ENCODE results near the gene FAR1. TPM values are rescaled to one million over a fixed set of nuclear protein-coding genes. Genes with fewer than 3 reads are reported as not detected.

The FAR1 gene
- polyA plus RNA-seq, 1 of the 3 experiments (the other 2 are of a cell fraction), result 29.0 TPM

DNA sequence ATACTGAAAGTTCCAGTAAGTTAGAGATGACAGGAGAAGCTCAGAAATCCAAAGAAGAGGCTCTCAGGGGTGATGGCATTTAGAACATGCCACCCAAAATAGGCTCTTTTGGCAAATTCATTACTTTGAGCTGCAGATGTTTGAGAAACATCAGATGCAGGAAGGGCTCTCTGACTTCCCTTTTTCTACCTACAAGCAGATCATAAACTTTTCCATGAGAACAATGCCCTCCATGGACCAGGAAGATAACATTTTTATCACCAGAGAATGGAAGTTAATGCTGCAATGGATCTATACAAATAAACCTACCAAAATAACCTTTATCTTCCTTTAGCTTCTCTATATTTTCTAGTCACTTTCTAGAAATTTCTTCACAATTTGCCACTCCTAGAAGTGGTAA lies 32.7 kb upstream of the FAR1 start (continued):
- TF ChIP-seq, protein P1, sequence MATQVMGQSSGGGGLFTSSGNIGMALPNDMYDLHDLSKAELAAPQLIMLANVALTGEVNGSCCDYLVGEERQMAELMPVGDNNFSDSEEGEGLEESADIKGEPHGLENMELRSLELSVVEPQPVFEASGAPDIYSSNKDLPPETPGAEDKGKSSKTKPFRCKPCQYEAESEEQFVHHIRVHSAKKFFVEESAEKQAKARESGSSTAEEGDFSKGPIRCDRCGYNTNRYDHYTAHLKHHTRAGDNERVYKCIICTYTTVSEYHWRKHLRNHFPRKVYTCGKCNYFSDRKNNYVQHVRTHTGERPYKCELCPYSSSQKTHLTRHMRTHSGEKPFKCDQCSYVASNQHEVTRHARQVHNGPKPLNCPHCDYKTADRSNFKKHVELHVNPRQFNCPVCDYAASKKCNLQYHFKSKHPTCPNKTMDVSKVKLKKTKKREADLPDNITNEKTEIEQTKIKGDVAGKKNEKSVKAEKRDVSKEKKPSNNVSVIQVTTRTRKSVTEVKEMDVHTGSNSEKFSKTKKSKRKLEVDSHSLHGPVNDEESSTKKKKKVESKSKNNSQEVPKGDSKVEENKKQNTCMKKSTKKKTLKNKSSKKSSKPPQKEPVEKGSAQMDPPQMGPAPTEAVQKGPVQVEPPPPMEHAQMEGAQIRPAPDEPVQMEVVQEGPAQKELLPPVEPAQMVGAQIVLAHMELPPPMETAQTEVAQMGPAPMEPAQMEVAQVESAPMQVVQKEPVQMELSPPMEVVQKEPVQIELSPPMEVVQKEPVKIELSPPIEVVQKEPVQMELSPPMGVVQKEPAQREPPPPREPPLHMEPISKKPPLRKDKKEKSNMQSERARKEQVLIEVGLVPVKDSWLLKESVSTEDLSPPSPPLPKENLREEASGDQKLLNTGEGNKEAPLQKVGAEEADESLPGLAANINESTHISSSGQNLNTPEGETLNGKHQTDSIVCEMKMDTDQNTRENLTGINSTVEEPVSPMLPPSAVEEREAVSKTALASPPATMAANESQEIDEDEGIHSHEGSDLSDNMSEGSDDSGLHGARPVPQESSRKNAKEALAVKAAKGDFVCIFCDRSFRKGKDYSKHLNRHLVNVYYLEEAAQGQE (IDR thresholded peaks at IDR 0.05; ENCODE audit: low read depth, low read length), result no peak
- TF ChIP-seq GATA2 (CRISPR knock-in tag; IDR thresholded peaks at IDR 0.05), result no peak
- no peak for TF ChIP-seq CHD2 (IDR thresholded peaks at IDR 0.05; ENCODE audit: low read length, partially characterized antibody)
- TF ChIP-seq EP300 (IDR thresholded peaks at IDR 0.05; ENCODE audit: borderline replicate concordance in 1 of 2, low read depth in 1 of 2, low read length in 1 of 2), result no peak
- no peak for TF ChIP-seq FOSL2 (IDR thresholded peaks at IDR 0.05; ENCODE audit: borderline replicate concordance, low read depth)

DNA sequence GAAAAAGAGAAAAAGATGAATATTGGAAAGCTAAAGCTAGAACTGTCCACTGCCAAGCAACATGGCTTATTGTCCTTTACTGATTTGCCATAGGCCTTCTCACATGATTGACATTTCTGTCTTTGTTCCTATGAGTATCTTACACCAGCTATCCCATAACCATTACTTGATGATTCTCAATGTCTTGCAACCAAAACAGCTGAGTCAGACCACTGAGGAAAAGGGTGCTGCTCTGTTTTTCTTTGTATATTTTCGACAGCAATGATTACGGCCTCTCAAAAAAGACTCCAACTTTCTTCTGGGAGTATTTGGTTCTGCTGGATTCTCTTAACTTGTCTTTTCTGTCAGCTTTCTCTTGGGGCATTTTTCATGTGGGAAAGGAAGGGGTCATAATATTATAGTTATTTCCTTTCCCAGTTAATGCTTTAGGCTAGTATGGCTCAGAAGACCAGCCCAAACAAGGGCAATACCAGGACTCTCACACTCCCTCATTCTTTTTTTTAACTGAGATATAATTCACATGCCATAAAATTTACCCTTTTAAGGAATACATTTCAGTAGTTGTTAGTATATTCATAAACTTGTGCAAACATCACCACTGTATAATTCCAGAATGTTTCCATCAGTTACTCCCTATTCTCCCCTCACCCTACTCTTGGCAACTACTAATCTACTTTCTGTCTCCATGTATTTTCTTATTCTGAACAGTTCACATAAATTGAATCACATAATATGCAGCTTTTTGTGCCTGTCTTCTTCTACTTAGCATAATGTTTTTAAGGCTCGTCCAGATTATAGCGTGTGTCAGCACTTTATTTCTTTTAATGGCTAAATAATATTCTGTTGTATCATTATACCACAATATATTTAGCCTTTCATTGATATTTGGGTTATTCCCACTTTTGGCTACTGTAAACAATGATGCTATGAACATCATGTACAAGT lies 31.1 kb upstream of the FAR1 start:
- 27% methylated on average over 4 of the region's 4 CpGs for WGBS (ENCODE audit: low lambda C conversion rate)
- Histone ChIP-seq H3K36me3 (replicated peaks in 1 of 2; ENCODE audit: control insufficient read depth in 1 of 2, insufficient read depth in 2 of 2, low read length in 1 of 2) (no peaks in the 10 kb centered on the region), H2AFZ (ENCODE audit: low read depth) (no peak overlapping the region), H3K9ac (no peak overlapping the region), H3K79me2 (ENCODE audit: insufficient read depth) (no peaks in the 10 kb centered on the region), H3K4me1 (ENCODE audit: control insufficient read depth in 1 of 2, insufficient read depth in 2 of 2, low read depth in 1 of 2, low read length in 1 of 2) (no peaks in the 10 kb centered on the region), H3K9me3 (no peaks in the 10 kb centered on the region), H3K4me3 (ENCODE audit: low read depth in 2 of 2, low read length in 1 of 2) (no peak overlapping the region), H3K27ac (ENCODE audit: low read depth in 2 of 2, low read length in 1 of 2) (no peak overlapping the region), H3K9me2 (no peaks in the 10 kb centered on the region), H4K20me1 (ENCODE audit: insufficient read depth) (no peaks in the 10 kb centered on the region), H3K27me3 (ENCODE audit: insufficient read depth) (no peaks in the 10 kb centered on the region; the same call in 1 of the 2 replicates), H3F3A (replicated peaks; ENCODE audit: insufficient read depth) (no peaks in the 10 kb centered on the region), H3K4me2 (no peak overlapping the region)
- ChIA-PET POLR2A (no interaction called here), CTCF (no interaction called here)
- no peak for DNase-seq
- no peak for TF ChIP-seq EP300 (IDR thresholded peaks at IDR 0.05; ENCODE audit: borderline replicate concordance in 1 of 2, low read depth in 1 of 2, low read length in 1 of 2)

DNA sequence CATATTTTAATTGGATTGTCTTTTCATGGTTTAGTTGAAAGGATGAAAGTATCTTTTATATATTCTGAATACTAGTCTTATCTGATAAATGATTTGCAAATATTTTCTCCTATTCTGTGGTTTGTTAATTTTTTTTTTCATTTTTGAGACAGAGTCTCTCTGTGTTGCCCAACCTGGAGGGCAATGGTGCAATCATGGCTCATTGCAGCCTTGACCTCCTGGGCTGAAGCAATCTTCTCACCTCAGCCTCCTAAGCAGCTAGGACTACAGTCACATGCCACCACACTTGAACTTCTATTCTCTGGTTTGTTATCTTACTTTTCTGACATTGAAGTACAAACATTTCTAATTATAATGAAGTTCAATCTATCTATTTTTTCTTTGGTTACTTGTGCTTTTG lies 30.0 kb upstream of the FAR1 start:
- Histone ChIP-seq H3K4me1 (ENCODE audit: control insufficient read depth in 1 of 2, insufficient read depth in 2 of 2, low read depth in 1 of 2, low read length in 1 of 2) (no peaks in the 10 kb centered on the region), H3K27ac (ENCODE audit: low read depth in 2 of 2, low read length in 1 of 2) (no peak overlapping the region), H3K9me3 (no peaks in the 10 kb centered on the region), H3K9ac (no peak overlapping the region), H3K27me3 (ENCODE audit: insufficient read depth) (no peaks in the 10 kb centered on the region; the same call in 1 of the 2 replicates), H3F3A (replicated peaks; ENCODE audit: insufficient read depth) (no peaks in the 10 kb centered on the region), H3K4me3 (ENCODE audit: low read depth in 2 of 2, low read length in 1 of 2) (no peak overlapping the region), H3K36me3 (replicated peaks in 1 of 2; ENCODE audit: control insufficient read depth in 1 of 2, insufficient read depth in 2 of 2, low read length in 1 of 2) (no peaks in the 10 kb centered on the region), H4K20me1 (ENCODE audit: insufficient read depth) (no peaks in the 10 kb centered on the region), H3K4me2 (no peak overlapping the region), H3K79me2 (ENCODE audit: insufficient read depth) (no peaks in the 10 kb centered on the region), H3K9me2 (no peaks in the 10 kb centered on the region), H2AFZ (ENCODE audit: low read depth) (no peak overlapping the region)
- ChIA-PET POLR2A (no interaction called here), CTCF (no interaction called here)
- DNase-seq, result no peak
- TF ChIP-seq, protein P2, sequence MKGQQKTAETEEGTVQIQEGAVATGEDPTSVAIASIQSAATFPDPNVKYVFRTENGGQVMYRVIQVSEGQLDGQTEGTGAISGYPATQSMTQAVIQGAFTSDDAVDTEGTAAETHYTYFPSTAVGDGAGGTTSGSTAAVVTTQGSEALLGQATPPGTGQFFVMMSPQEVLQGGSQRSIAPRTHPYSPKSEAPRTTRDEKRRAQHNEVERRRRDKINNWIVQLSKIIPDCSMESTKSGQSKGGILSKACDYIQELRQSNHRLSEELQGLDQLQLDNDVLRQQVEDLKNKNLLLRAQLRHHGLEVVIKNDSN (IDR thresholded peaks at IDR 0.05; ENCODE audit: borderline replicate concordance, low read depth), result no peak
- TF ChIP-seq MXI1 (IDR thresholded peaks at IDR 0.05; ENCODE audit: low read depth, low read length), result no peak
- no peak for TF ChIP-seq ELF1 (IDR thresholded peaks at IDR 0.05)
- no peak for TF ChIP-seq FOSL2 (IDR thresholded peaks at IDR 0.05; ENCODE audit: borderline replicate concordance, low read depth)
- TF ChIP-seq, protein P1 (IDR thresholded peaks at IDR 0.05; ENCODE audit: low read depth, low read length), result no peak
- no peak for TF ChIP-seq FOXM1 (IDR thresholded peaks at IDR 0.05; ENCODE audit: low read depth)
- TF ChIP-seq, protein P3, sequence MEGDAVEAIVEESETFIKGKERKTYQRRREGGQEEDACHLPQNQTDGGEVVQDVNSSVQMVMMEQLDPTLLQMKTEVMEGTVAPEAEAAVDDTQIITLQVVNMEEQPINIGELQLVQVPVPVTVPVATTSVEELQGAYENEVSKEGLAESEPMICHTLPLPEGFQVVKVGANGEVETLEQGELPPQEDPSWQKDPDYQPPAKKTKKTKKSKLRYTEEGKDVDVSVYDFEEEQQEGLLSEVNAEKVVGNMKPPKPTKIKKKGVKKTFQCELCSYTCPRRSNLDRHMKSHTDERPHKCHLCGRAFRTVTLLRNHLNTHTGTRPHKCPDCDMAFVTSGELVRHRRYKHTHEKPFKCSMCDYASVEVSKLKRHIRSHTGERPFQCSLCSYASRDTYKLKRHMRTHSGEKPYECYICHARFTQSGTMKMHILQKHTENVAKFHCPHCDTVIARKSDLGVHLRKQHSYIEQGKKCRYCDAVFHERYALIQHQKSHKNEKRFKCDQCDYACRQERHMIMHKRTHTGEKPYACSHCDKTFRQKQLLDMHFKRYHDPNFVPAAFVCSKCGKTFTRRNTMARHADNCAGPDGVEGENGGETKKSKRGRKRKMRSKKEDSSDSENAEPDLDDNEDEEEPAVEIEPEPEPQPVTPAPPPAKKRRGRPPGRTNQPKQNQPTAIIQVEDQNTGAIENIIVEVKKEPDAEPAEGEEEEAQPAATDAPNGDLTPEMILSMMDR (IDR thresholded peaks at IDR 0.05), result no peak
- TF ChIP-seq CHD2 (IDR thresholded peaks at IDR 0.05; ENCODE audit: low read length, partially characterized antibody), result no peak
- no peak for TF ChIP-seq GABPA (IDR thresholded peaks at IDR 0.05; ENCODE audit: low read depth)

All from SK-N-SH (cell line).